SU-DHL-6 (cell line): Measurements from ENCODE around the gene SLC25A13.

Source experiments
- H2AFZ ChIP-seq: fragments of 200-600 bp; sonication (generic); 2 replicates; pipeline ENCODE4 v1.6.1; 2014; ENCODE audit warnings: low read depth, mild to moderate bottlenecking, moderate library complexity, mixed read lengths, antibody characterized with exemption, low read length; ENCODE audit not compliant: severe bottlenecking
- H3F3A ChIP-seq: fragments of 200-600 bp; shearing (Covaris generic); 2 replicates; pipeline ENCODE4 v1.6.0; 2016; ENCODE audit warnings: antibody characterized with exemption, mild to moderate bottlenecking; ENCODE audit not compliant: insufficient read depth
- H3K27ac ChIP-seq: fragments of 200-600 bp; sonication (generic); 2 replicates; pipeline ENCODE4 v1.5.1; 2016; ENCODE audit warnings: low read depth, mild to moderate bottlenecking, low read length, moderate library complexity, mixed read lengths
- H3K27me3 ChIP-seq: fragments of 200-600 bp; sonication (generic), shearing (Covaris generic); 2 replicates; pipeline ENCODE4 v1.6.0; 2014; ENCODE audit warnings: mild to moderate bottlenecking, low read length
- H3K36me3 ChIP-seq: fragments of 200-600 bp; sonication (generic); 2 replicates; pipeline ENCODE4 v1.6.1; 2014; ENCODE audit warnings: mild to moderate bottlenecking, low read length, mixed read lengths
- H3K4me2 ChIP-seq: fragments of 300-600, 200-600 bp; shearing (Covaris generic), sonication (generic); 2 replicates; pipeline ENCODE4 v1.6.0; 2014; ENCODE audit warnings: low read length, low read depth, mild to moderate bottlenecking; ENCODE audit not compliant: poor library complexity, severe bottlenecking
- H3K4me3 ChIP-seq: fragments of 200-600 bp; sonication (generic); 2 replicates; pipeline ENCODE4 v1.5.1; 2014; ENCODE audit warnings: antibody characterized with exemption, low read length, mild to moderate bottlenecking, mixed read lengths; ENCODE audit not compliant: insufficient read depth, poor library complexity, severe bottlenecking
- H3K79me2 ChIP-seq: fragments of 200-600 bp; sonication (generic); 2 replicates; pipeline ENCODE4 v1.6.1; 2014; ENCODE audit warnings: mild to moderate bottlenecking, low read length, moderate library complexity; ENCODE audit not compliant: insufficient read depth
- H3K9ac ChIP-seq: fragments of 200-600 bp; sonication (generic); 2 replicates; pipeline ENCODE4 v1.7.0; 2014; ENCODE audit warnings: mild to moderate bottlenecking, low read length
- H3K9me2 ChIP-seq: fragments of 200-600 bp; sonication (generic); replicated peaks from 2 replicates; pipeline ENCODE4 v1.6.1; 2014; ENCODE audit warnings: low read length; ENCODE audit not compliant: insufficient read depth
- H3K9me3 ChIP-seq: fragments of 200-600 bp; sonication (generic); 2 replicates; pipeline ENCODE4 v1.6.1; 2014; ENCODE audit warnings: low read length, mixed read lengths; ENCODE audit not compliant: insufficient read depth
- H4K20me1 ChIP-seq: fragments of 200-600 bp; sonication (generic); 2 replicates; pipeline ENCODE4 v1.6.1; 2014; ENCODE audit warnings: low read depth, mild to moderate bottlenecking, antibody characterized with exemption, low read length, moderate library complexity, mixed read lengths
- EZH2phosphoT487 ChIP-seq: fragments of 200-600 bp; sonication (generic), shearing (Covaris generic); conservative IDR thresholded peaks from 2 replicates; pipeline ENCODE4 v1.6.1; 2018; ENCODE audit warnings: mild to moderate bottlenecking, antibody characterized with exemption, low read length, moderate library complexity, mixed read lengths
- TF ChIP-seq, protein P1 (sequence below): fragments of 200-600 bp; sonication (generic); IDR thresholded peaks from one replicate; pipeline ENCODE4 v1.5.1; 2017; ENCODE audit warnings: antibody characterized with exemption, mild to moderate bottlenecking, low read length, moderate library complexity; ENCODE audit not compliant: insufficient read depth, poor library complexity, severe bottlenecking

The SLC25A13 gene

DNA sequence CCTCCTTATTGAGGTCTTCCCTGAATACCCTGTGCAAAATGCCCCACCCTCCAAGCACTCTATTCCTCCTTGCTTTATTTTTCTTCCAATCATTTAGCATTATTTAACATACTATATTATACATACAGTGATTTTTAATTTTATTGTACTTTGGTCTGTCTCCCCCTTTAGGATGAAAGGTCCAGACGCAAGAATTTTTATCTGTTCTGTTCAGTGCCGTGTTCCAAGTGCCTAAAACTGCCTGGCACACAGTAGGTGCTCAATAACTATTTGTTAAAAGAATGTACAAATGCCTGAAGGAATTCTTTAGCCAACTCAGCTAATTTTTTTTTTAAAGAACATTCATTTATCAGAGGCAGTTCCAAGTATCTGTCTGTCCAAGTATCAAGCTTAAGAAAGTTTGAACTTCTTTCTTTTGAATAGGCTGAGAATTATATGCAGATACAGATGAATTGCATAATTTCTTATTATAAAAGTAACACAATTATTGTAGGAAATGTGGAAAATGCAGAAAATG lies 34.1 kb upstream of the SLC25A13 start:
- H3F3A ChIP-seq, result no peaks in the 10 kb centered on the region
- H3K9me2 ChIP-seq, result no peaks in the 10 kb centered on the region
- no peak overlapping the region for H3K27ac ChIP-seq
- no peak overlapping the region for H2AFZ ChIP-seq
- no peak overlapping the region for H3K9ac ChIP-seq
- no peaks in the 10 kb centered on the region for H3K27me3 ChIP-seq
- TF ChIP-seq, protein P1, sequence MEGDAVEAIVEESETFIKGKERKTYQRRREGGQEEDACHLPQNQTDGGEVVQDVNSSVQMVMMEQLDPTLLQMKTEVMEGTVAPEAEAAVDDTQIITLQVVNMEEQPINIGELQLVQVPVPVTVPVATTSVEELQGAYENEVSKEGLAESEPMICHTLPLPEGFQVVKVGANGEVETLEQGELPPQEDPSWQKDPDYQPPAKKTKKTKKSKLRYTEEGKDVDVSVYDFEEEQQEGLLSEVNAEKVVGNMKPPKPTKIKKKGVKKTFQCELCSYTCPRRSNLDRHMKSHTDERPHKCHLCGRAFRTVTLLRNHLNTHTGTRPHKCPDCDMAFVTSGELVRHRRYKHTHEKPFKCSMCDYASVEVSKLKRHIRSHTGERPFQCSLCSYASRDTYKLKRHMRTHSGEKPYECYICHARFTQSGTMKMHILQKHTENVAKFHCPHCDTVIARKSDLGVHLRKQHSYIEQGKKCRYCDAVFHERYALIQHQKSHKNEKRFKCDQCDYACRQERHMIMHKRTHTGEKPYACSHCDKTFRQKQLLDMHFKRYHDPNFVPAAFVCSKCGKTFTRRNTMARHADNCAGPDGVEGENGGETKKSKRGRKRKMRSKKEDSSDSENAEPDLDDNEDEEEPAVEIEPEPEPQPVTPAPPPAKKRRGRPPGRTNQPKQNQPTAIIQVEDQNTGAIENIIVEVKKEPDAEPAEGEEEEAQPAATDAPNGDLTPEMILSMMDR, result no peak
- no peak for TF ChIP-seq EZH2phosphoT487
- H4K20me1 ChIP-seq, result no peaks in the 10 kb centered on the region
- H3K4me3 ChIP-seq, result no peak overlapping the region
- no peak overlapping the region for H3K4me2 ChIP-seq
- H3K79me2 ChIP-seq, result no peaks in the 10 kb centered on the region
- no peaks in the 10 kb centered on the region for H3K36me3 ChIP-seq
- H3K9me3 ChIP-seq, result no peaks in the 10 kb centered on the region

- Histone ChIP-seq H3K9me3 (no peaks in the 10 kb centered on the region), H3K27me3 (no peaks in the 10 kb centered on the region), H3F3A (no peaks in the 10 kb centered on the region), H2AFZ (no peak overlapping the region), H3K79me2 (no peaks in the 10 kb centered on the region), H3K4me3 (no peak overlapping the region), H3K4me2 (no peak overlapping the region), H3K9me2 (no peaks in the 10 kb centered on the region), H4K20me1 (no peaks in the 10 kb centered on the region), H3K36me3 (no peaks in the 10 kb centered on the region), H3K27ac (no peak overlapping the region), H3K9ac (no peak overlapping the region)
- TF ChIP-seq, protein P1, result no peak
- no peak for TF ChIP-seq EZH2phosphoT487
Measured at GRCh38 chr7:96354881-96355280, 33.0 kb upstream of the SLC25A13 start.

DNA sequence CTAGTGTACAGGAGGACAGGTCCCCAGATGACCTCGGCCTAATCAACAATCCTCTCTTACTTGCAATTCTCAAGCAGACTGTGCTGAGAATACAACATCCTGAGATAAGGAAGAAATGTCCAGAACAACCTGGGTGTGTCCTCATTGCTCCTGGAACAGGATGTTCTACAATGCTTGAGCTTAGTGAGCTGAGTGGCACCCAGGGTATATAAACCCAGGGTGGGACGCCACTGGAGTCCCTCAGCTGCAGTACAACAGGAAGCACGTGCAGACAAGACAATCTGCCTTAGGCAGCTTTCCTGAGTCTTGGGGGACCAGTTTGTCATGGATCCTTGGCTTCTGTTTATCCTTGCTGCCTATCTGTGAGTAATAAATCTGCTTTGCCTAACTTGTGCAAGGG lies 27.7 kb upstream of the SLC25A13 start:
- no peaks in the 10 kb centered on the region for H3K36me3 ChIP-seq
- H3K9me2 ChIP-seq, result no peaks in the 10 kb centered on the region
- no peak overlapping the region for H3K27ac ChIP-seq
- H3K4me2 ChIP-seq, result no peak overlapping the region
- TF ChIP-seq, protein P1, result no peak
- TF ChIP-seq EZH2phosphoT487, result no peak
- no peaks in the 10 kb centered on the region for H3F3A ChIP-seq
- H3K9me3 ChIP-seq, result no peaks in the 10 kb centered on the region
- no peaks in the 10 kb centered on the region for H3K27me3 ChIP-seq
- H3K9ac ChIP-seq, result no peak overlapping the region
- no peaks in the 10 kb centered on the region for H3K79me2 ChIP-seq
- no peaks in the 10 kb centered on the region for H4K20me1 ChIP-seq
- no peak overlapping the region for H3K4me3 ChIP-seq
- no peak overlapping the region for H2AFZ ChIP-seq
